GM12891 (cell line): ENCODE results near the gene KDM4B.
"Not testable (repeated sequence)": the region's sequence is repeated elsewhere in the genome, so short reads cannot be mapped to it uniquely, and the experiment has no call there.

Experiments
- PAX5 ChIP-seq: IDR thresholded peaks from 2 replicates; pipeline ENCODE4 v1.6.1; 2011; ENCODE audit warnings: low read length, moderate library complexity, mild to moderate bottlenecking; ENCODE audit not compliant: insufficient read depth, severe bottlenecking
- POLR2A ChIP-seq: IDR thresholded peaks from 2 replicates; pipeline ENCODE4 v1.6.1; 2011; ENCODE audit warnings: low read depth, low read length, control low read depth
- POLR2AphosphoS5 ChIP-seq: IDR thresholded peaks from 2 replicates; pipeline ENCODE4 v1.6.1; 2011; ENCODE audit warnings: low read depth, low read length, control low read depth
- SPI1 ChIP-seq: IDR thresholded peaks from 2 replicates; pipeline ENCODE4 v1.6.1; 2011; ENCODE audit warnings: low read depth, low read length, control low read depth
- TAF1 ChIP-seq: IDR thresholded peaks from 2 replicates; pipeline ENCODE4 v1.6.1; 2011; ENCODE audit warnings: low read depth, low read length, control low read depth

GRCh38 chr19:5158549-5159134, 189.7 kb downstream of the KDM4B start:
- TF ChIP-seq TAF1, SPI1, POLR2AphosphoS5, POLR2A, PAX5: not testable (repeated sequence)
